Neural progenitor cell (in vitro differentiated cells): Measurements from ENCODE around the gene INCENP.

Source experiments
- EZH2 ChIP-seq: fragments of 200-600 bp; sonication (generic); IDR thresholded peaks from 2 replicates; pipeline ENCODE4 v1.6.1; 2017; ENCODE audit warnings: antibody characterized with exemption, mild to moderate bottlenecking, moderate library complexity
- TF ChIP-seq, protein P1 (sequence below): fragments of 200-600 bp; sonication (generic); IDR thresholded peaks from 2 replicates; pipeline ENCODE4 v1.5.1; 2017; ENCODE audit warnings: antibody characterized with exemption, mild to moderate bottlenecking

DNA sequence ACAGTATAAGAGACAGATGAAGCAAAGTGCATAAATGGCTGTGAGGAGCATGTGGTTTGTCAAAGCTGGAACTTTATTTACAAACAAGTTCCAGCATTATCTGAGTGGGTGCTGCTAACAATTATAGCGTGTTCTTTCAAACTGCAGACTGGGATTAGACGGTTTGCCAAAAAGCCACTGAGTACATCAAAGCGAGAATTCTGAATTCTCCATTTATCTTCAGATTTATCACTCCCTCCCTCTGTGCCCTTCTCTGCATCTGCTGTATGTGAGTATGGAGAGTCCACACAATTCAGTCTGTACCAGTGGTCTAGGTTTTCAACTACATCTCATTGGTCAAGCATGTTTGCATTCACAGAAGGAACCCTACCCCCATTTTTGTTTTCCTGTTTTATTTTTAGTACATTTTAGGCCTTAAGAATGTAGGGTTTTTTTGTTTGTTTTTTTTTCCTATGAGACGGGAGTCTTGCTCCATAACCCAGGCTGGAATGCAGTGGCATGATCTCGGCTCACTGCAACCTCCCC lies 18.1 kb upstream of the INCENP start:
- TF ChIP-seq, protein P1, sequence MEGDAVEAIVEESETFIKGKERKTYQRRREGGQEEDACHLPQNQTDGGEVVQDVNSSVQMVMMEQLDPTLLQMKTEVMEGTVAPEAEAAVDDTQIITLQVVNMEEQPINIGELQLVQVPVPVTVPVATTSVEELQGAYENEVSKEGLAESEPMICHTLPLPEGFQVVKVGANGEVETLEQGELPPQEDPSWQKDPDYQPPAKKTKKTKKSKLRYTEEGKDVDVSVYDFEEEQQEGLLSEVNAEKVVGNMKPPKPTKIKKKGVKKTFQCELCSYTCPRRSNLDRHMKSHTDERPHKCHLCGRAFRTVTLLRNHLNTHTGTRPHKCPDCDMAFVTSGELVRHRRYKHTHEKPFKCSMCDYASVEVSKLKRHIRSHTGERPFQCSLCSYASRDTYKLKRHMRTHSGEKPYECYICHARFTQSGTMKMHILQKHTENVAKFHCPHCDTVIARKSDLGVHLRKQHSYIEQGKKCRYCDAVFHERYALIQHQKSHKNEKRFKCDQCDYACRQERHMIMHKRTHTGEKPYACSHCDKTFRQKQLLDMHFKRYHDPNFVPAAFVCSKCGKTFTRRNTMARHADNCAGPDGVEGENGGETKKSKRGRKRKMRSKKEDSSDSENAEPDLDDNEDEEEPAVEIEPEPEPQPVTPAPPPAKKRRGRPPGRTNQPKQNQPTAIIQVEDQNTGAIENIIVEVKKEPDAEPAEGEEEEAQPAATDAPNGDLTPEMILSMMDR, result no peak
- TF ChIP-seq EZH2, result no peak
